DND-41 (cell line): ENCODE data around the gene HMX2.

Source experiments
- EZH2 ChIP-seq: IDR thresholded peaks from 3 replicates; pipeline ENCODE4 v1.6.1; 2012; ENCODE audit warnings: borderline replicate concordance, low read depth, mild to moderate bottlenecking, moderate library complexity, low read length, inconsistent platforms; ENCODE audit not compliant: severe bottlenecking
- TF ChIP-seq, protein P1 (sequence below): IDR thresholded peaks from 2 replicates; pipeline ENCODE4 v1.5.1; 2012; ENCODE audit warnings: borderline replicate concordance, low read length, moderate library complexity, mild to moderate bottlenecking; ENCODE audit not compliant: poor library complexity, severe bottlenecking; ENCODE audit errors: extremely low read depth

GRCh38 chr10:123126246-123126645, 21.7 kb upstream of the HMX2 start:
- TF ChIP-seq, protein P1, sequence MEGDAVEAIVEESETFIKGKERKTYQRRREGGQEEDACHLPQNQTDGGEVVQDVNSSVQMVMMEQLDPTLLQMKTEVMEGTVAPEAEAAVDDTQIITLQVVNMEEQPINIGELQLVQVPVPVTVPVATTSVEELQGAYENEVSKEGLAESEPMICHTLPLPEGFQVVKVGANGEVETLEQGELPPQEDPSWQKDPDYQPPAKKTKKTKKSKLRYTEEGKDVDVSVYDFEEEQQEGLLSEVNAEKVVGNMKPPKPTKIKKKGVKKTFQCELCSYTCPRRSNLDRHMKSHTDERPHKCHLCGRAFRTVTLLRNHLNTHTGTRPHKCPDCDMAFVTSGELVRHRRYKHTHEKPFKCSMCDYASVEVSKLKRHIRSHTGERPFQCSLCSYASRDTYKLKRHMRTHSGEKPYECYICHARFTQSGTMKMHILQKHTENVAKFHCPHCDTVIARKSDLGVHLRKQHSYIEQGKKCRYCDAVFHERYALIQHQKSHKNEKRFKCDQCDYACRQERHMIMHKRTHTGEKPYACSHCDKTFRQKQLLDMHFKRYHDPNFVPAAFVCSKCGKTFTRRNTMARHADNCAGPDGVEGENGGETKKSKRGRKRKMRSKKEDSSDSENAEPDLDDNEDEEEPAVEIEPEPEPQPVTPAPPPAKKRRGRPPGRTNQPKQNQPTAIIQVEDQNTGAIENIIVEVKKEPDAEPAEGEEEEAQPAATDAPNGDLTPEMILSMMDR = no peak
- no peak for TF ChIP-seq EZH2
